HG03432 (cell line): ENCODE results near the gene MED13L.
A peak's percentile ranks its signal among the peaks of the same experiment; 100 is the strongest.

ENCODE experiments used
- ATAC-seq: cut with Tn5 transposase; IDR thresholded peaks from one replicate; pipeline ENCODE4 v1.9.1; 2021; ENCODE audit warnings: mild to moderate bottlenecking, moderate library complexity; ENCODE audit not compliant: unreplicated experiment

MED13L gene

GRCh38 chr12:115926037-115926670 is 351.3 kb downstream of the MED13L start:
- ATAC-seq = no peak

DNA sequence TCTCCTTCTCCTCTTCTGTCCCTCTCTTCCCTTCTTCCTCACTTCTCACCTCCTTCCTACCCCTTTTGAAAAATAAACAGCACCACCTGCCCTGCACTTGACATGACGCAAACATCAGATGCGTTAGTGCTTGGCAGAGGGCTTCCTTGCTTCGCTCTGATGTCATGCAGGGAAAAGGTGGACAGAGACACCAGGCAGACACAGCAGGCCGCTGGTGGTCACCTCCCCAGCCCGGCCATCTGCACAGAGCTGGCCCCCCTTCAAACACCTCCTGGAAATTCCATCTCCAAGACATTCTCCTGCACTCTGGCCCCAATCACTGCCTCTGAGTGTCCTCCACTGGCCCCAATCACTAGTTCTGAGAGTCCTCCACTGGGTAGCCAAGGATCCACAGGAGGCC is 353.6 kb downstream of the MED13L start:
- no peak for ATAC-seq

GRCh38 chr12:115922952-115923564 is 354.4 kb downstream of the MED13L start:
- no peak for ATAC-seq

DNA sequence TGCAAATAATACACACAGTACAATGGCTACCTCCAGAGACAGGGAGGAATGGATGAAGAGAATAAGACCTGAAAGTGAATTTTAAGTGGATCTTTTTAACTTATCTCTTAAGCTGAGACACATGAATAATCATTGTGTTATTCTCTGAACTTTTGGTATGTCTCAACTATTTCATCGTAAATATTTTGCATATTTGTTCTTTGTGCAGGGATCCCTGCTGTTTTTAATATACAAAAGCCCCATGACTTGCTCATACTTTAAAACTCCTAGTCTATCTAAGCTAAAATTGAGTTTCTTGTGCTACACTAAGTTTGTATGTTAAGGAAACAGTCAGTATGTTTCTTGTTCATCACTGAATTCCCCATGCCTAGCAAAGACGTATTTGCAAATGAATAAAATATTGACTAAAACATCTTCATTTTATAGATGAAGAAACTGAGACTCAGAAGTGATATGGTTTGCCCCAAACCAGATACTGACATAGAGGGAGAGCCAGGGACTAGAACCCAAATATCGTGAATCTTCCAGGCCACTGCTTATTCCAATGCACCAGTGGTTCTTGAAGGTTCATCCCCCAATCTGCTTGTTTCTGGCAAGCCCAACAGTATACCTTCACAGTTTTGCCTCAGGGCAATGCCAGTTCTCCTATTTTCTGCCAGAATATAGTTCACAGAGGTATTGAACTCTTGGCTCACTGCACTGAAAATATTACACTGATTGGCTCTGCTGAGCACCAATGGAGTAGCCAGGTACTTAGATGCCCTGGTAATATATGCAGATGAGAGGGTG is 356.9 kb downstream of the MED13L start:
- no peak for ATAC-seq

- no peak for ATAC-seq
Measured at GRCh38 chr12:115918763-115919162, 358.7 kb downstream of the MED13L start.

DNA sequence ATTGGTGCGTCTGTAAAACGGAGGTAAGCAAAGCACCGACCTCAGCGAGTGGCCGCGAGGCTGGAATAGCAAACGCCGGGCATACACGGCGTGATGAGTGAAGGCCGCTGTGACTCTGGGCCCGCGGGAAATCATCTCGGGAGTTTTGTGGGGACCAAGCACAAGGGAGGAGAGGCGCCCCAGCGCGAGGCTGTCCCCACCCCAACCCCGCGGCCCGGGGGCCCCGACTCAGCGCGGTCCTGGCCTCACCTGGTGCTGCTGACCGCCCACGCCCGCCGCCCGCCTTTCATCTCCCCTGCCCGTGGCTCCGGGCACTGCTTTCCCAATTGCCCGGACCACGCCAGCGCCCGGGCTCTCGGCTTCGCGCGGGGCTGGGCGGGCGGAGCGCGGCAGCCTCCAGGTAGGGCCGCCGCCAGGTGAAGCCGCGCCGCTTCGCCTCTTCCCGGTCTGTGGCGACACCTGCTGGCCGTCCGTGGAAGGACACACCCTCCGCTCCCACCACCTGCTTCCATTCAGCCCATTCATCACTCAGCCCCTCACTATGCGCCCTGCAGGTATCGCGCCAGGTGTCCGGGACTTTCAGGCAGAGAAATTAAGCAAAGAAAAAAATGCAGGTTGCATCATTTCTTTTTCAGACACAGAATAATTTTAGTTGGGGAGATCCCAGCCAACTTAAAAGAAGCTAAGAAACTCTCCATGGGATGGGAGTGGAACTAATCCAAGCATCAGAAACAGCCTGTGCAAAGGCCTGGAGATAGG is 360.4 kb downstream of the MED13L start:
- peak; percentile 87 for ATAC-seq

- no peak for ATAC-seq
Measured at GRCh38 chr12:115914122-115914521, 363.4 kb downstream of the MED13L start.

- ATAC-seq = no peak
Measured at GRCh38 chr12:115912440-115912839, 365.1 kb downstream of the MED13L start.

- no peak for ATAC-seq
Measured at GRCh38 chr12:115911360-115911759, 366.1 kb downstream of the MED13L start.

DNA sequence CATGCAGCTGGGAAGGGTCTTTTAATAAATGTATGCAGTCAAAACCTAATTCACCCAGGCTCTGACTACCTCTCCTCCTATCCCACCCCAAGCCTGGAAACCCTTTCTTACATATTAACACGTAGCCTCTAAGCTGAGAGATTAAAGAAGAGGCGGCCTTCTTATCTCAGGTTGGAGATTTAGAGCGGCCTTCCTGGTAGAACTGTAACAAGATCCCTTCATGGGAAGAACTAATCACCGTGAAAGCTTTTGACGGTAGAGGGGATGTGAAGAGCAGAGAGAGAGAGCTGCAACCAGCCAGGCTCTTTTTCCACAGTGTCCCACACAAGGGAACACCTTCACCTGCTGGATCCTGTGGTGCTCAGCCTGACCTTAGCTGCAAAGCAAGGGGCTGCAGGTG is 367.4 kb downstream of the MED13L start:
- no peak for ATAC-seq
